Suprapubic skin (tissue), 3 donors: ENCODE measurements around the gene TMTC1.

Experiments used
- POLR2AphosphoS5 ChIP-seq, 3 donors: sonication (generic); formaldehyde crosslinking; IDR thresholded peaks; one replicate each; pipeline ENCODE4 v1.6.1; 2017; ENCODE audit warnings: antibody characterized with exemption in 3 of 3
- TF ChIP-seq, protein P1 (sequence below), 2 donors: fragments of 200-600 bp in 1 of 2; fragments of 450-650 bp in 1 of 2; sonication (generic) in 1 of 2; IDR thresholded peaks; one replicate each; pipeline ENCODE4 v1.5.1; 2016 to 2019; ENCODE audit warnings: antibody characterized with exemption in 2 of 2, mild to moderate bottlenecking in 1 of 2, moderate library complexity in 1 of 2

DNA sequence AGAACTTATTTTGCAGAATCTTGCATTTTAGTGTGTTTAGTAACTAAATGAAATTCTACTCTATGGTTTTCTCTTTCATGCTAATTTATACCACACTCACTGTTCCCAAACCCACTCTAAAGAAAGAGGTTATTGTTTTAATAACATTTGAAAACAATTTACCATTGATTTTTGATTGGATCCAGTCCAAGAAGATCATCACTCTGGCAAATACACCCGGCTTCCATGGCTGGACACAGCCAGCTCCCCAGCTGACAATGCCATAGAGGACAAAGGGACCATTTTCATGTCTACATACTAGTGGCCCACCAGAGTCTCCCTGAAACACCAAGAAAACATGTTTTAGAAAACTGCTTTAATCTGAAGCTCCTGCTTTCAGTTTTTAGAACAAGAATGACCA is 328.7 kb downstream of the TMTC1 start:
- TF ChIP-seq, protein P1, sequence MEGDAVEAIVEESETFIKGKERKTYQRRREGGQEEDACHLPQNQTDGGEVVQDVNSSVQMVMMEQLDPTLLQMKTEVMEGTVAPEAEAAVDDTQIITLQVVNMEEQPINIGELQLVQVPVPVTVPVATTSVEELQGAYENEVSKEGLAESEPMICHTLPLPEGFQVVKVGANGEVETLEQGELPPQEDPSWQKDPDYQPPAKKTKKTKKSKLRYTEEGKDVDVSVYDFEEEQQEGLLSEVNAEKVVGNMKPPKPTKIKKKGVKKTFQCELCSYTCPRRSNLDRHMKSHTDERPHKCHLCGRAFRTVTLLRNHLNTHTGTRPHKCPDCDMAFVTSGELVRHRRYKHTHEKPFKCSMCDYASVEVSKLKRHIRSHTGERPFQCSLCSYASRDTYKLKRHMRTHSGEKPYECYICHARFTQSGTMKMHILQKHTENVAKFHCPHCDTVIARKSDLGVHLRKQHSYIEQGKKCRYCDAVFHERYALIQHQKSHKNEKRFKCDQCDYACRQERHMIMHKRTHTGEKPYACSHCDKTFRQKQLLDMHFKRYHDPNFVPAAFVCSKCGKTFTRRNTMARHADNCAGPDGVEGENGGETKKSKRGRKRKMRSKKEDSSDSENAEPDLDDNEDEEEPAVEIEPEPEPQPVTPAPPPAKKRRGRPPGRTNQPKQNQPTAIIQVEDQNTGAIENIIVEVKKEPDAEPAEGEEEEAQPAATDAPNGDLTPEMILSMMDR (IDR thresholded peaks at IDR 0.05) = no peak
- TF ChIP-seq POLR2AphosphoS5 (IDR thresholded peaks at IDR 0.05) = no peak
